ENCODE results near the gene MAPK1IP1L. TPM values are rescaled to one million over a fixed set of nuclear protein-coding genes. Genes with fewer than 3 reads are reported as not detected.

MAPK1IP1L gene
- total RNA-seq, 4 donors from 2014 or later: 8.5 to 88.7 (median 27.9) TPM

GRCh38 chr14:55103971-55104954, 52.8 kb downstream of the MAPK1IP1L start:
- no peaks in the 10 kb centered on the region for H3K9me3 ChIP-seq
- peak overlapping the region; percentile 96 to 98 for H3K27ac ChIP-seq
- H3K36me3 ChIP-seq: no peaks in the 10 kb centered on the region
- DNase-seq: no peak
- no peaks in the 10 kb centered on the region for H3K27me3 ChIP-seq
- intact Hi-C loops (cut with DNase I; ENCODE audit: low total_unique reads): no loop called here
- H3K4me1 ChIP-seq: peaks cover 22 to 31% of the 10 kb centered on the region in 2 donors
- TF ChIP-seq CTCF (IDR thresholded peaks at IDR 0.05) (no peak), POLR2A (IDR thresholded peaks at IDR 0.05) (no peak)
- no peak overlapping the region for H3K4me3 ChIP-seq

- Histone ChIP-seq H3K27me3 (no peaks in the 10 kb centered on the region), H3K9me3 (no peaks in the 10 kb centered on the region), H3K36me3 (no peaks in the 10 kb centered on the region), H3K4me1 (peaks cover 22 to 25% of the 10 kb centered on the region in 2 donors), H3K27ac (peak overlapping the region; percentile 96 to 98), H3K4me3 (no peak overlapping the region)
- intact Hi-C loops (cut with DNase I; ENCODE audit: low total_unique reads): no loop called here
- no peak for DNase-seq
- TF ChIP-seq POLR2A (IDR thresholded peaks at IDR 0.05) (no peak), CTCF (IDR thresholded peaks at IDR 0.05) (no peak)
Observed at GRCh38 chr14:55105991-55106390, 54.5 kb downstream of the MAPK1IP1L start.

GRCh38 chr14:55107766-55108554, 56.5 kb downstream of the MAPK1IP1L start:
- H3K9me3 ChIP-seq: no peaks in the 10 kb centered on the region
- TF ChIP-seq CTCF (IDR thresholded peaks at IDR 0.05) (no peak), POLR2A (IDR thresholded peaks at IDR 0.05) (peak; percentile 25 to 51)
- no peaks in the 10 kb centered on the region for H3K27me3 ChIP-seq
- H3K4me1 ChIP-seq: peaks cover 15 to 17% of the 10 kb centered on the region in 2 donors
- H3K4me3 ChIP-seq: no peak overlapping the region
- peak overlapping the region; percentile 96 to 98 for H3K27ac ChIP-seq
- DNase-seq: peak; percentile 93 to 94
- intact Hi-C loops (cut with DNase I; ENCODE audit: low total_unique reads): no loop called here
- H3K36me3 ChIP-seq: no peaks in the 10 kb centered on the region

- Histone ChIP-seq H3K27me3 (no peaks in the 10 kb centered on the region), H3K9me3 (no peaks in the 10 kb centered on the region), H3K36me3 (no peaks in the 10 kb centered on the region), H3K27ac (no peak overlapping the region), H3K4me3 (no peak overlapping the region), H3K4me1 (peaks cover 0 to 3% of the 10 kb centered on the region in 2 donors)
- TF ChIP-seq POLR2A (IDR thresholded peaks at IDR 0.05): no peak
- no peak for TF ChIP-seq CTCF (IDR thresholded peaks at IDR 0.05)
- no peak for DNase-seq
- intact Hi-C loops (cut with DNase I; ENCODE audit: low total_unique reads): no loop called here
Observed at GRCh38 chr14:55109836-55110235, 58.4 kb downstream of the MAPK1IP1L start.
